GM11168 (cell line): Measurements from ENCODE around the gene DRC1.

Experiments used
- in situ Hi-C: fragments of 300-500 bp; cut with MboI; formaldehyde crosslinking; loops from one replicate; pipeline ENCODE4 v1.12.0; 2022; ENCODE audit warnings: low sequenced_read_pairs; ENCODE audit not compliant: unreplicated experiment

The DRC1 gene

GRCh38 chr2:26474261-26474785, 72.6 kb downstream of the DRC1 start:
- in situ Hi-C loops, result no loop called here

GRCh38 chr2:26475037-26475436, 73.3 kb downstream of the DRC1 start:
- in situ Hi-C loops, result no loop called here

DNA sequence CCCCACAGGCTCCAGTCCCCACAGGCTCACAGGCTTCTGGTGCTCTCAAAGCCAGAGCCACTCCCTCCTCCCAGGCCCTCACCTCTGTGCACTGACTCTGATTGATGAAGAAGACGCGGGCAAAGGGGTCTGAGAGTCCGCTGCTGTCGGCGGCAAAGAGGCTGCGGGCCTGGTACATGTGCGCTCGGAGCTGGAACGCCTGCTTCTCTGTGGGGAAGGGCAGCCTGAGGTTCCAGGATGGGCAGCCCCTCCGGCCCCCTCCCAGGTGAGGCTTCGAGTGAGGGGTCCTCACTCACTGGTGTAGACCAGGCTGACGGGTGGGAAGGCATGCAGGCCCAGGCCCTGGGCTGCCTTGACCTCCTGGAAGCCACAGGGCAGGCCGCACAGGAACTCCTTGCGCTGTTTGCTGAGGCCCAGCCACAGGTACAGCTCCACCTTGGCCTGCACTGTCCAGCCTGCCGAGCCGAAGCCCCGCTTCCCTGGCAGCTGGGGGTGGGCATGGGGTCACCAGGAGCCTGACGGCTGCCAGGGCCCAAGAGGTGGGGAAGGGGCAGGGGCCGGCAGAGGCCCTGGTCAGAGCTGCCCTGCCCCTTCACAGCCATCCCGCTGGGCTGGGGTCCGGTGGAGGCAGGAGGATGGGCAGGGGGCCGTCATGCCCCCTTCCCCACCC, 74.2 kb downstream of the DRC1 start:
- in situ Hi-C loops, result no loop called here

- in situ Hi-C loops, result no loop called here
These were observed 75.6 kb downstream of the DRC1 start for GRCh38 chr2:26477126-26477910.

DNA sequence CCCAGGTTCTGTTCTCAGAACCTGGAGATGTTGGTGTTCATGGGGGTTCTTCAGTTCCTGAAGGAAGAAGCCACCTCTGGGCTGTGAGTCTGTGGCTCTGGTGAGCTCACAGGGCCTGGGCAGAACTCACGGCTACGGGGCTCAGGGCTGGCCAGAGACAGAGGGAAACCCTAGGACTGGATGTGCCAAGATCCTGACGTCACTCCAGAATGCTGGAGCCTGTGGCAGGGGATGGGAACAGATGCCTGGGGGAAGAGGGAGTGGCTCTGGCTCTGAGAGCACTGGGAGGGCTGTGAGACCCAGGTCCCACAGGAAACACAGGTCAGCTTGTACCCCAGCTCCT, 76.2 kb downstream of the DRC1 start, which contains the start of gene OTOF:
Gene OTOF, minus strand, starts transcription at position 214 of the 343 bp plus-strand sequence.
- in situ Hi-C loops, result no loop called here

DNA sequence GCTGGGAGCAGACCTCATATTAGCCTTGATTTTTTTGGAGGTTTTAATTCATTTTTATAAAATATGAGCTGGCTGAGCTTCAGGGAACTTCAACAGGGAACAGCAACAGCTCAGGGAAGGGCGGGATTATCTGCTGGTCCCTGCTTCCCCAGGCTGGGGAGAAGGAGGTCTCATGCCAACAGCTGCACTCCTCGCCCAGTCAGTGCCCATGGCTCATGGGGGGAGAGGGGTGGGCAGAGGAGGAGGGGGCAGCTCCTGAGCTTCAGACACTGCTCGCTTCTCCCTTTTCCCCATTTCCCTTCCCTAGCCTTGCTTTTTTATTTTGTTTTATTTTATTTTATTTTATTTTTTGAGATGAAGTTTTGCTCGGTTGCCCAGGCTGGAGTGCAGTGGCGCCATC, 76.6 kb downstream of the DRC1 start:
- in situ Hi-C loops, result no loop called here

- in situ Hi-C loops, result no loop called here
These were observed 77.5 kb downstream of the DRC1 start for GRCh38 chr2:26479131-26479788.

GRCh38 chr2:26479789-26480565, 78.3 kb downstream of the DRC1 start:
- in situ Hi-C loops, result no loop called here

DNA sequence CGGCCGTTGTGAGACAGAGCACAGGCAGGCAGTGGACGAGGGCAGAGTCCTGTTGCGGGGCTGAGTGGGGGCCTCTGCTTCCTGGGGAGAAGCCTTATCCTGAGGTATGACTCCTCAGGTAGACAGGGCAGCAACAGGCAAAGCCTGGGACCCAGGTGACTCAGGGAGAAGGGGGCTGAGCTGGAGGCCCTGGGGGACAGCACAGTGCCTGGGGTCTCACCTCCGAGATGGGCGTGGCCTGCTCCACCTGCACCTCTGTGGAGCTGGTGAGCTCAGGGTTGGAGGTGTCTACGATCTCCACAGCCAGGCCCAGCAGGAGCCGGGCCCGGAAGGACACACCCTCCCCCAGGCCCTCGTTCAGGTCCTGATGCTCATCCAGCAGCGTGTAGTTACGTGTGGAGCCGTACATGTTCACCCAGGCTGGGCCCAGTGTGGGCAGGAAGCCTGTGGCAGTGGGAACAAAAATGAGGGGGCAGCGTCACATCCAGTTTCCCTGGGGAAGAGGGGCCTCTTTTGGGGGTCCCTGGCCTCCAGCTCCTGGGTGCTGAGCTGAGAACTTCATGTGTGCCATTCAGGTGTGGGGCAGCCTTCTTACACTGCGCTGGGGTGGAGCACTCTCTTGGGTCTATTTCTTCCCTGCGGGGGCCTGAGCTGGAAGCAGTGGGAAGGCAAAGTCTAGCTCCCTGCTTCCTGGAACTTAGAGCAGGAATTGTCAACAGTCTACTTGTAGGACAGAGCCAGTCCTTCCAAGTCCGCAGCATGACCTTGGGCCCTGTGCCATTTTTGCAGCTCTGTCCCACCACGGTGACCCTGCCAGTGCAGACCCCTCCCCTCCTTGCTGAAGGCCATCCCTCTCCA, 79.1 kb downstream of the DRC1 start:
- in situ Hi-C loops, result no loop called here

DNA sequence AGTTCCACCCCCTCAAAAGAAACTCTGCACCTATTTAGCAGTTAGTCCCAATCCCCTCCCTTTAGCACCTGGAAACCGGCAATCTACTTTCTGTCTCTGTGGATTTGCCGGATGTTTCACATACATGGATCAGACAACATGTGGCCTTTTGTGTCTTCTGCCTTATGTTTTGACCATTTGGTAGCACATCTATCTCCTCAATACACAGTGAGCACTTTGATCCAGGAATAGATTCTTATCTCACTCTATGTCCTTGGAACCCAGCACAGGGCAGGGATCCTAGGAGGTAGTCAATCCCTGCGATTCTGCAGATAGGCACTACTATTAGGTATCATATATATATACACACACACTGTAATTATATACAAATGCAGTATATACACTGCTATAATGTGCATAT, 80.0 kb downstream of the DRC1 start:
- in situ Hi-C loops, result no loop called here

- in situ Hi-C loops, result no loop called here
These were observed 80.7 kb downstream of the DRC1 start for GRCh38 chr2:26482211-26483026.

GRCh38 chr2:26483027-26483326, 81.3 kb downstream of the DRC1 start:
- in situ Hi-C loops, result no loop called here

GRCh38 chr2:26483516-26483915, 81.8 kb downstream of the DRC1 start:
- in situ Hi-C loops, result no loop called here

- in situ Hi-C loops, result no loop called here
These were observed 82.3 kb downstream of the DRC1 start for GRCh38 chr2:26483957-26484565.

DNA sequence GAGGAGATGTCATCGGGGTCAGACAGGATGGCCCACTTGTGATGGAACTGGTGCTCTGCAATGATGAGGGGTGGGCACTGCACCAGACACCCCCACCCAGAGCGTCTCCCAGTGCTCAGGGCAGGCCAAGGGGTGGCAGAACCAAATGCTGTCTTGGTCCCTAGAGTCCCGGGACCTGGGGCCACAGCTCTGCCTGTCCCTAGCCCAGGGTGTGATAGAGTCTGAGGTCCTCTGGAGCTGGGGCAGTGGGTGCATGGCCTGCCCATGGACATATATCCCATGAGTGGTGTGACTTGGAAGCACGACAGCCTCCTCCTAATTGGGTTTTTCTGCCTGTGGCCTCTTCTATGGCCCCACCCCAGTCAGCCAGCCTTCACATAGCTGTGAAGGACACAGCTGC, 82.9 kb downstream of the DRC1 start:
- in situ Hi-C loops, result no loop called here

- in situ Hi-C loops, result no loop called here
These were observed 83.4 kb downstream of the DRC1 start for GRCh38 chr2:26485099-26485498.

- in situ Hi-C loops, result no loop called here
These were observed 84.2 kb downstream of the DRC1 start for GRCh38 chr2:26485725-26486418.

DNA sequence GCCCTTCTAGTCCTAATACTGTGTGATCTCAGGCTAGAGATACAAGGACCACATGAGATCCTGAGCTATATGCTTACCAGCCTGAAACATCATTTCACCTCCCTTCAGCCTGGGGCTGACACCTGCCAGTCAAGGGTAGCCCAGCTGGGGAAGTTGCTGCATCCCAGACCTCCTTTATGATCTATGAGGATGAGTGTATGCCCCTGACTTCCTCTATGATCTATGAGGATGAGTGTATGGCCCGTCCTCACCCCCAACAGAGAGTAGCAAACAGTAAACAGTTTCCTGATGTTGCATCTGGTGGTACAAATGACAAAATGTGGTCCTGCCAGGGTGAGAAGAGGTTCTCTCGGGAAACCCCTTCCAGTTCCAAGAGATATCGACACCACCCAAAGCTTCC, 85.1 kb downstream of the DRC1 start:
- in situ Hi-C loops, result no loop called here
